CD4-positive, alpha-beta T cell treated with Interleukin-4 for 4 hours (primary cell): Measurements from ENCODE around the gene LENG1.

Experiments
- DNase-seq: peaks from one replicate; pipeline ENCODE4 v3.0.0-alpha.2; 2020

LENG1 gene

DNA sequence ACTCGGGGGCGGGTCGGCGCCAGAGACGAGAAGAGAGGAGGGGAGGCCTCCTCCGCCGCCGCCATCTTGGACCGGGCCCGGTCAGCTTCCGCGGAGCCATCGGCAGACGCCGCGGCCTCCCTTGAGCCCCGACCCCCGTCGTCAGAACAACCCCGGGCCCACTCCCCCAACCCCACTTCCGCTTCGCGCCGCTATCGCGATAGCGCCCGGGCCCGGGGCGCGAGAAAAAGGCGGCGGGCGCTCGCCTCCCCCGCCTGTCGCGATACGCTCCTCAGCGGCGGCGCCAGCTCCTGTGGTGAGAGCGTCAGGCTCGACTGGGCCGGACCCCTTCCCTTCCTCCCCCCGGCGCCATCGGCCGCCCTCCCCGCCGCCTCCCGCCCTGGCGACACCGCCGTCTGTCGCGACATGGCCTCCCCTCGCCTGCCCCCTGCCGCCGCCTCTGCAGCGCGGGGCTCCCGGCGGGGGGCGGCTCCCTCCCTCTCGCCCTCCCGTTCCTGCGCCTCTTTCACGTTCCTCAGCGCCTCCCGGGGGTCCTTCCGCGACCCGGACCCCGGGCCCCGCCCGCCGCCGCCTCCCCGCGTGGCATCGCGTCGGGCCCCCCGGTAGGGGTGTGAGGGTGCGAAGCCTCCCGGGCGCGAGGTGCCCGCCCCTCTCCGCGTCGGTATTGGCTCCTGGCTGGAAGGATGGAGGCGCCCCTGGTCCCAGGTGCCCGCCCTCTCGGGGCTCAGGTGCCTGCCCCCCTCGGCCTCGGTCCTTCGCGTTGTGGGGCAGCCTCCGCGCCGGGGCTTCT lies 21.6 kb downstream of the LENG1 start, which contains the start of gene CNOT3:
CNOT3 (plus strand) TSS at position 64 of the 790 bp plus-strand sequence. CDS start 5,217 bp downstream, outside the sequence.
- DNase-seq: peak; percentile 27

GRCh38 chr19:54136864-54137698 lies 22.4 kb downstream of the LENG1 start:
- DNase-seq: peak; percentile 100

DNA sequence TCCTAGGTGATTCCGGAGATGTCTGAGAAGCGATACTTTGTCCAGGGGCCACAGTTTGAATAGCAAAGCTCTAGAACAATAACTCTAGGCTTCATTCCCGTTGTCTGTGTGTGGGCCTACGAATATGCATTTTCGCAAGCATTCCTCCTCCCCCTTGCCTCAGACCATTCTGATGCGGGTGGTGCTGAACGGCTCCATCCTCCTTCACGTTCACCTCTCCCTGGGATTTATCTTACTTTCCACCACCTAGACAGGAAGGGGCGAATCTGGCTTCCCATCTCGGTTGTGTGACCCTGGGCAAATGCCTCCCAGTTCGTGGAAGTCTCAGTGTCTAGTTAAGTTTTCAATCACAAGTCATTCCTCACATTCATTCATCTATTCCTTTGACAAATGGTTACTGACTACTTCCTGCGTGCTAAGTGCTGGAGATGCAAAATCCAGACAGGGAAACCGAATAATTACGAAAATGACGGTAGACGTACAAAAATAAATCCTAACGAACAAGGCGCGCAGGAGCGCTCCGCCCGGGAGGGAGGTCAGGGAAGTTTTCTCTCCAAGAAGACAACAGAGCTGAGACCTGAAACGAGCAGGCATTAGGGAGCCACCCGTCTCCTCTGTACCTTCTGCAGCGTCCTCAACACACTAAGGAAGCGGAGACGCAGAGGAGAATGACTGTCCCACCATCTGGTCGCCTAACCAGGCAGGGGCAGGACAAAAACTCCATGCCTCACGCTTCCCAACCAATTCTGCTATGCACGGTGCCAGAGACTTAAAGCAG lies 23.2 kb downstream of the LENG1 start:
- DNase-seq: no peak

- no peak for DNase-seq
Observed at GRCh38 chr19:54133957-54134590, 25.4 kb downstream of the LENG1 start.

- no peak for DNase-seq
Observed at GRCh38 chr19:54133312-54133956, 26.1 kb downstream of the LENG1 start.

- DNase-seq: no peak
Observed at GRCh38 chr19:54129617-54129996, 29.9 kb downstream of the LENG1 start.

DNA sequence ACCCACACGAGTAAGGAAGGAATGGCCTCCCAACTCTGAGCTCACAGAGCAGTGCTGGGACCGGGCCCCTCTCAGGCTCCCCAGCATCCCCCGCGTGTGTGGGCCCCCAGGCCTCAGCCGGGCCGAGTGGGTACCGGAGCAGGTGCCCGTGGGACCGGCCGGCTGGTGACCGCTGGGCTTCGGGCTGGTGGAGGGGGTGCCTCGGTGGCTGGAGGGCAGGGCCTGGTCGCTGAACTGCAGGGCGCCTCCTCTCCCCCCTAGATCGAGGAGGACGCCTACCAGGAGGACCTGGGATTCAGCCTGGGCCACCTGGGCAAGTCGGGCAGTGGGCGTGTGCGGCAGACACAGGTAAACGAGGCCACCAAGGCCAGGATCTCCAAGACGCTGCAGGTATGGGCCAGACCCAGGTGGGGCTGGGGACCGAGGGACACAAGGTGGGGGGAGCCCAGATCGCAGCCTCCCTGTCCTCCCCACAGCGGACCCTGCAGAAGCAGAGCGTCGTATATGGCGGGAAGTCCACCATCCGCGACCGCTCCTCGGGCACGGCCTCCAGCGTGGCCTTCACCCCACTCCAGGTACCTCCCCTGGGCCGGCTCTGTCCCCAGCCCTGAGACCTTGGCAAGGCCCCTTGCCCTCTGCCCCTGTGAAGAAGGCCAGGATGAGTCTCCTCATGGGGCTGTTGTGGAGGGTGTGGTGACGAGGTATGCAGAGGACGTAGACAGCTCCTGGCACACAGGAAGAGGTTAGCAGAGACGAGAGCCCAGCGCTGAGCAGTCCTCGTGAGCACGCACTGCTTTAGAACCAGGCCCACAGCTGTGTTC lies 30.5 kb downstream of the LENG1 start:
- DNase-seq: no peak

GRCh38 chr19:54128441-54128725 lies 31.1 kb downstream of the LENG1 start:
- DNase-seq: no peak

DNA sequence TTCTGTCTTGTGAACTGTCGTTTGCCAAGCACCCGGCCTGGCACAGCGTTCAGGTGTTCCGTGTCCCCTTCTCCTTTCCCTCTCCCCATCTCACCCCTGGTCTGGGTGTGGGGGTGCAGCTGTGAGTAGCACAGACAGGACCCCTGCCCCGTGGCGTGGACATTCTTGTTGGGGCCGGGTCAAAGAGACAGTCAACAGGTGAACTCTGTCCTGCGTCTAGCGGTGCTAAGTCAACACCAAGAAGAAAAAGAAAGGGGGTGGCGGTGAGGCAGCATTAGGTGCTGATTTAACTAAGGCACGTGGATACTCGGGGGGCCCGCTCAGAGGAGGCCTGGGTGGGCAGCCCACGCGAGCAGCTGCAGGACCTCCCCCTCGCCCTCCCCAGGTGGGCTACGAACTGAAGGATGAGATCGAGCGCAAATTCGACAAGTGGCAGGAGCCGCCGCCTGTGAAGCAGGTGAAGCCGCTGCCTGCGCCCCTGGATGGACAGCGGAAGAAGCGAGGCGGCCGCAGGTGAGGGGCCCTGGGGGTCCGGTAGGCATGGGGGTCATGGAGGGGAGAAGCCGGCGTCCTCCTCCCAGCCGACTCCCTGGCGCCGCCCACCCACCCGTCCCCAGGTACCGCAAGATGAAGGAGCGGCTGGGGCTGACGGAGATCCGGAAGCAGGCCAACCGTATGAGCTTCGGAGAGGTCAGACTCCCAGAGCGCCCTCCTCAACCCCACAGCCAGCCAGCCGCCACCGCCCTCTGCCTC lies 31.7 kb downstream of the LENG1 start:
- no peak for DNase-seq

- no peak for DNase-seq
Observed at GRCh38 chr19:54125713-54126112, 33.8 kb downstream of the LENG1 start.

- DNase-seq: no peak
Observed at GRCh38 chr19:54124393-54124792, 35.1 kb downstream of the LENG1 start.

DNA sequence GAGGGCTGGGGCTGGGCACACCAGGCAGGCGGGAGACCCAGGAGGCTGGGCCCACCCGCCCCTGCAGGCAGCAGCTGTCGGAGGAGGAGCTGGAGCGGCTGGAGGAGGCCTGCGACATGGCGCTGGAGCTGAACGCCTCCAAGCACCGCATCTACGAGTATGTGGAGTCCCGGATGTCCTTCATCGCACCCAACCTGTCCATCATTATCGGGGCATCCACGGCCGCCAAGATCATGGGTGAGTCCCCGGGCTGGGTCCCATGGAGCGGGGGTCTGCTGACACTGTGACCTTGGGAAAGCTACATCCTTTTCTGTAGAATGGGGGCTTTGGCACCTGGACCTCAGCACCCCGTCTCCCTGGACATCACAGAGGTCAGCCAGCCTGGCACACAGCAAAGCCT lies 35.8 kb downstream of the LENG1 start:
- no peak for DNase-seq

- DNase-seq: no peak
Observed at GRCh38 chr19:54121259-54121658, 38.3 kb downstream of the LENG1 start.

DNA sequence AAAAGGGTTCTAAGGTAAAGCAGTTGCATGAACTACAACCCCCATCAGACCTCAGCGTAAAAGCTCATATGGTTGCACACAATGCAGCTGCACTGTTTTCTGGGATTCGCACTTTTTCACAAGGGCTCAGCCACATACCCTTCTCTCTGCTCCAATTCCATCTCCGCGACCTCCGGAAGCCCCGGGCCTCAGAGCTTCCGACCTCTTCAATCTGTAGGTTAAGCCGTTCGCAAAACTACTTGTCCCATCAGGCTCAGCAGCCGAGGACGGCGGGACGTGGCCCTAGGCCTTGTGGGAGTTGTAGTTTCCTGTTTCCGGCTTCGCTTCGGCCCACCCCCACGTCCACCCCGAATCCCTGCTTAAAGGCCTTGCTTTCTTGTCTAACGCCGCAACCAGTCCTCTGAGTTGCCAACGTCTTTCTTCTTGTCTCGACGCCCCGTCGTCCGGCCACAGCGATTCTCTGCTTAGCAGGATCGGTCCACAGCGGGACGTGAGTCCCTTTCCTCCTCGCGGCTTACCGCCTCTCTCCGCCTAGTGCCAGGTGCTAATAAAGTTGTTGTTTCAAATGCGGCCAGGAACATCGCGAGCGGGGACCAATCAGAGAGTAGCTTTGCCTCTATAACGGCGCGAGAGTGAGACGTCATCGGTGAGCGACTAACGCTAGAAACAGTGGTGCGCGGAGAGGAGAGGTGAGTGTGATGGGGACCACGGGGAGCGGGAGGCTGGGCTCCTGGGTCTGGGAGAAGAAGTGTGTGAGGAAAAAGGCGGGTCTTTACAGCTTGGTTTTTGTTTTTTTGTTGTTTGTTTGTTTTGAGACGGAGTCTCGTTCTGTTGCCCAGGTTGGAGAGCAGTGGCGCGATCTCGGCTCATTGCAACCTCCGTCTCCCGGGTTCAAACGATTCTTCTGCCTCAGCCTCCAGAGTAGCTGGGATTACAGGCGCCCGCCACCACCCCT lies 44.1 kb downstream of the LENG1 start, which contains the start of the genes PRPF31 and TFPT:
PRPF31 (plus strand) TSS at position 646 of the 955 bp plus-strand sequence. CDS start 2,525 bp downstream, outside the sequence.
TFPT (minus strand) TSS at position 549 of the 955 bp plus-strand sequence; CDS start at position 161, 388 bp downstream.
- peak; percentile 97 for DNase-seq

- peak; percentile 48 for DNase-seq
Observed at GRCh38 chr19:54114340-54115108, 45.0 kb downstream of the LENG1 start.

GRCh38 chr19:54109651-54110050 lies 49.9 kb downstream of the LENG1 start:
- DNase-seq: no peak

DNA sequence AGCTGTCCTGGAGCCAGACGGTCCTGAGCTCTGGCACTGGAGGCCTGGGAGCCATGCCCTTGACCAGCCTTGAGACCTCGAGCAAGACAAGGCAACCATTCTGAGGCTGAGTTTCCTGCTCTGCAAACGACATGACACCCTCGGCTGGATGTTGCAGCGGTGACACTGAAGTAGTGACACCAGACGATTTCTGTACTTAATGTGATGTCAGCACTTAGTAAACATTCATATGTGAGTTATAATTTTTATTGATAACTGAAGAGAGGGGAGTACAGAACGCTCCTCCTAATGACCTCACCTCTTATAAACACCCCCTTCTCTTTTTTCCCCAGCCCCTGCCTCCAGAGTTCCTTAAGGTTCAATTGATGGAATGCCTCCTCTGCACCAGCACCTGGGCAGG lies 51.0 kb downstream of the LENG1 start:
- no peak for DNase-seq

DNA sequence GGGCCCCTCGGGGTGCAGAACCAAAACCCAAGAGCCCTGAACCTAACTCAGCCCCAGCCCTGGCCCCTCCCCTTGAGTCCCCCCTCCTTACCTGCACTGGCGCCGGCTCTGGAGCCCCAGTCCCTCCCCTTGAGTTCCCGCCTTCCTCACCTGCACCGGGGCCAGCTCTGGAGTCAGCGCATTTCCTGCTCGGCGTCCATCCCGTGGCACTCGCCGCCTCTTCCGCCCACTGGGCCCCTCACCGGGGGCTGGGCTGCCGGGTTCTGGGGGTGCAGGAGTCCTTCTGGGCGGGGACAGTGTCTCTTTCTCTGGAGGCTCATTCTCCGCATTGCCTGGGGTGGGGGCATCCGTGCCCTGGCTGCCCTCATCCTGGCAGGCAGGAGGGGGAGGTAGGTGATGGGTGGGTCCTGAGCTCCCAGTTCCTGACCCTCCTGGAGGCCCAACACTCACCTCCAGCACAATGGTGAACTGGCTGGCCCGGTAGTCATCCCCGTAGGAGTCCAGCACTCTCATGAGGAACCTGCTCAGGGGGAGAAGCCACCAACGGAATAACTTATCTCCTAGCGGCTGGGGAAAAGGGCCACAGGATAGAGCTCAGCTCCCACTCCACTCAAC lies 51.5 kb downstream of the LENG1 start:
- no peak for DNase-seq
